Mucosa of descending colon (tissue), 3 donors: ENCODE measurements around the gene SNAP47. TPM values are rescaled to one million over a fixed set of nuclear protein-coding genes. Genes with fewer than 3 reads are reported as not detected.

Experiments used
- ATAC-seq: fragments of 200-7000 bp; cut with Tn5 transposase; one replicate; pipeline ENCODE4 v1.9.1; 2020; ENCODE audit warnings: mild to moderate bottlenecking, moderate library complexity
- DNase-seq, 3 donors: peaks; one replicate each; pipeline ENCODE4 v3.0.0-alpha.2; 2020
- H3K36me3 ChIP-seq: fragments of 200-600 bp; one replicate; pipeline ENCODE4 v1.8.0; 2021; ENCODE audit warnings: low read depth, mild to moderate bottlenecking
- H3K4me1 ChIP-seq: fragments of 200-600 bp; one replicate; pipeline ENCODE4 v1.8.0; 2021; ENCODE audit warnings: low read depth, mild to moderate bottlenecking
- H3K4me3 ChIP-seq: fragments of 200-600 bp; one replicate; pipeline ENCODE4 v1.8.0; 2021; ENCODE audit warnings: mild to moderate bottlenecking
- H3K9me3 ChIP-seq: fragments of 200-600 bp; one replicate; pipeline ENCODE4 v1.8.0; 2021; ENCODE audit warnings: mild to moderate bottlenecking
- CTCF ChIP-seq: fragments of 200-600 bp; IDR thresholded peaks from one replicate; pipeline ENCODE4 v1.8.0; 2022; ENCODE audit warnings: antibody characterized with exemption, mild to moderate bottlenecking
- intact Hi-C, 2 donors: fragments of 100-400 bp; cut with DNase I in 1 of 2; cut with micrococcal nuclease in 1 of 2; formaldehyde crosslinking; loops; one replicate each; pipeline versions ENCODE4 v1.11.0 to v1.11.1; 2022; cut with DNase I, micrococcal nuclease
- total RNA-seq, 3 donors: library from RNA; stranded (reverse); fragmentation: NEBNext Ultra II Directional in 2 of 3; extraction: Animal tissue kit (Norgen Biotek cat#: 25700) in 2 of 3; gene quantifications; one replicate each; pipeline versions ENCODE4 v1.2.1 to v1.2.4, GENCODE V29; 2021 to 2023
- donor health status: DM: no; HTN: no; CAD: no; lungs with moderate emphysema.
- donor health status: DM: no; HTN: no; CAD: no.
- donor health status: DM: no; HTN: yes; CAD: no.

The SNAP47 gene
- total RNA-seq, 3 donors from 2014 or later = 16.4 to 31.9 (median 27.6) TPM

DNA sequence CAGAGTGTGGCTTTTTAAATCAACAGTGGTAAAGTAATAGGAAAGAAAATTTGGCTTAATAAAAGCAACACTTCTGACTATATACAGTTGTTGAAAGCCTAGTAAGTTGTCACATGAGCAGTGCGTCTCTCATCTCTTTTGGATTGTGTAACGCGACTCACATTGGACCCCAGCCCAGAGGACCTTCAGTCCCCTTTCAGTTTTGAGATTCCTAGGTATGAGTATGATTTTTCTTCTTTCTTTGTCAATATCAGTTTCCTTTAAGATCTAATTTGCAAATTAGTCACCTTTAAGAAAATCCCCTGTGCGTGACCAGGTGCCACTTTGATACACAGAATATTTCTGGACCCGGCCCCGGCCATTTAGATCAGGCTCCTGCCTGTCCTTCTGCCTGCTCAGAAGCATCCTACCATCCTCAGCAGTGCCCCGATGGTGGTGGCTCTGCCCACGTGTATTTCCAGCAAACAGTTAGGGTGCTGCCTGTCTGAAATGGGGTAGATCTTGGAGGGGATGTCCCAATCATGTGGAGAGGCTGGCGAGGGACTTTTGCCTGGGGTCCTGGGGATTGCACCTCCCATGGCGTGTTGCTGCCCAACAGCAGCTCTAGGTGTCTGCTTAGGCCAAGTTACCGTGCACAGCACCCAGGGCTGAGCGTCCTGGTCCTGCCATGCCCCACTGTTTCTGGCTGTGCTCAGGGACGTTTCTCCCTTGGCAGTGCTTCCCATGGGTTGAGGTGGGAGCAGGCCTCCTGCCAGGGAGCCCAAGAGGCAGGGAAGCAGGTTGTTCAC, 21.1 kb downstream of the SNAP47 start:
- Histone ChIP-seq H3K36me3 (no peaks in the 10 kb centered on the region), H3K9me3 (no peaks in the 10 kb centered on the region), H3K4me3 (no peak overlapping the region), H3K4me1 (peaks cover 16% of the 10 kb centered on the region)
- TF ChIP-seq CTCF = no peak
- DNase-seq (peak in 1 of 3 donors; percentile 46), ATAC-seq (no peak)
- intact Hi-C loops = loop anchor here in 1 of 2 donors (10.0 kb wide), 1 partner anchor 188 kb away; the partner anchor contains the start of gene WNT9A

GRCh38 chr1:227757781-227758180, 22.5 kb downstream of the SNAP47 start:
- H3K9me3 ChIP-seq = no peaks in the 10 kb centered on the region
- no peaks in the 10 kb centered on the region for H3K36me3 ChIP-seq

GRCh38 chr1:227758366-227758765, 23.1 kb downstream of the SNAP47 start:
- peaks cover 28% of the 10 kb centered on the region for H3K4me1 ChIP-seq
- H3K4me3 ChIP-seq = no peak overlapping the region
- no peak for ATAC-seq
- no peak for TF ChIP-seq CTCF
- no peaks in the 10 kb centered on the region for H3K9me3 ChIP-seq
- DNase-seq = no peak
- H3K36me3 ChIP-seq = no peaks in the 10 kb centered on the region
- intact Hi-C loops = loop anchor here in 1 of 2 donors (10.0 kb wide), 1 partner anchor 186 kb away; the partner anchor contains the start of gene WNT9A

More at GRCh38 chr1:227757781-227758180, 22.5 kb downstream of the SNAP47 start:
- DNase-seq = no peak
- ATAC-seq = no peak
- intact Hi-C loops = loop anchor here in 1 of 2 donors (10.0 kb wide), 1 partner anchor 187 kb away; the partner anchor contains the start of gene WNT9A
- Histone ChIP-seq H3K4me1 (peaks cover 25% of the 10 kb centered on the region), H3K4me3 (no peak overlapping the region)
- no peak for TF ChIP-seq CTCF

DNA sequence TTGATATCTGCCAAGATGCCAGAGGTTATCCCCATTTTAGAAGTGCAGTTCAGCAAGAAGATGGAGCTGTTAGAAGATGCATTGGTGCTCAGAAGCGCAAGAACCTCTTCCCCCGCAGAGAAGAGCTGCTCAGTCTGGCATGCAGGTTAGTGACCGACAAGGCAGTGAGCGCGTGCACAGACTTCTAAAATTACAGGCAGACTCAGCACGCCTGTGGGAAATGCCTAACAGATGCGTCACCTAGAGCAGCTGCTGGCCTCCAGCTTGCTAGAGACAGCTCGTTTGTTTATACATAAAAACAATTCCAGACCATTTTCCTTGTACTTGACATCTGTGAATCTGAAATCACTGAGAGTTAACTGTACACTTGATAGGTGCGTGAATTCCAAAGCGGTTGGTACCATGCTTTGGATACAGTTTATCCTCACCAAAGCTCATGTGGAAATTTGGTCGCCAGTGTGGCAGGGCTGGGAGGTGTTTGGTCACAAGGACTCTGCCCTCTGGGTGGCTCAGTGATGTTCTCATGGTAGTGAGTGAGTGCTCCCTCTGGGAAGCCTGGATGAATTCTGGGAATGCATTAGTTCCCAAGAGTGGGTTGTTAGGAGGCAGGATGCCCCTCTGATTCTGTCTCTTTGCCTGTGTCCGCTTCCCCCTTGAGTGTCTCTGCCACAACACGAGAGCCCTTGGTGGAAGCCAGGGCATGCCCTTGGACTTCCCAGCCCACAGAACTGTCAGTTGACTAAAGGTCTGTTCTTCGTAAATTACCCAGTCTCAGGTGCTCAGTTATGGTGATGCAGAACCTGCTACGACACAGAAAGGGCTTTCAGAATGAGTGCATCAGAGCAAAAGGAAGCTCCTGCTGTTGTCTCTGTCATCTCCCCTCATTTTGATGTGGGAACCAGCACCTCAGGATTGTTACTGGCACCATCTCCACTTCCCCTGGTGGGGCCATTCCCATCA, 24.4 kb downstream of the SNAP47 start:
- H3K36me3 ChIP-seq = no peaks in the 10 kb centered on the region
- intact Hi-C loops = loop anchor here (5.0 to 10.0 kb wide), 3 partner anchors 185 to 275 kb away; partner anchors contain the start of gene WNT9A (in 2 of the 2)
- H3K4me1 ChIP-seq = peaks cover 22% of the 10 kb centered on the region
- no peaks in the 10 kb centered on the region for H3K9me3 ChIP-seq
- TF ChIP-seq CTCF = no peak
- H3K4me3 ChIP-seq = no peak overlapping the region
- no peak for ATAC-seq
- peak in 2 of 3 donors; percentile 29 to 54 for DNase-seq

DNA sequence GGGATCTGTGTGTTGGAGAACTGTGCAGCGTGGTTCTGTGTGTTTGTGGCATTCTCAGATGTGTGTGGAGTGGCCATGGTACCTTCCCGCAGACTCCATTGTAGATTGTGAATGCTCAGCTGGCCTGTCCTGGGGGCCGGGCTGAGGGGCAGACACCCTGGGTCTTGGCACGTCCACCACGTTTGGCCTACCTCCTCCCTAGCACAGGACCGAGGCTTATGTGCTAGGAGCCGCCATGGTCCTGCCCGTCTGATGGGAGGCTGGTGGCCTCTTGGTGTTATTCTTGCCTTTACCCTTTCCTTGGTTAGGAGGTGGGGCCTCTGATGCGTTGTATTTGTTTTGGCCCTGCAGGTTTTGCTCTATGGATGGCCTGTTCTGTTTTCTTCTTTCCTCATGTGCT, 25.1 kb downstream of the SNAP47 start:
- H3K36me3 ChIP-seq = no peaks in the 10 kb centered on the region
- intact Hi-C loops = loop anchor here in 1 of 2 donors (5.0 to 10.0 kb wide), 2 partner anchors 187 to 276 kb away; partner anchors contain the start of gene WNT9A
- TF ChIP-seq CTCF = no peak

More for the DNA sequence above, 25.1 kb downstream of the SNAP47 start:
- Histone ChIP-seq H3K4me3 (no peak overlapping the region), H3K9me3 (no peaks in the 10 kb centered on the region), H3K4me1 (peaks cover 21% of the 10 kb centered on the region)
- ATAC-seq = no peak
- DNase-seq = peak in 1 of 3 donors; percentile 26
